Measurements from ENCODE around the gene UNC13C.

DNA sequence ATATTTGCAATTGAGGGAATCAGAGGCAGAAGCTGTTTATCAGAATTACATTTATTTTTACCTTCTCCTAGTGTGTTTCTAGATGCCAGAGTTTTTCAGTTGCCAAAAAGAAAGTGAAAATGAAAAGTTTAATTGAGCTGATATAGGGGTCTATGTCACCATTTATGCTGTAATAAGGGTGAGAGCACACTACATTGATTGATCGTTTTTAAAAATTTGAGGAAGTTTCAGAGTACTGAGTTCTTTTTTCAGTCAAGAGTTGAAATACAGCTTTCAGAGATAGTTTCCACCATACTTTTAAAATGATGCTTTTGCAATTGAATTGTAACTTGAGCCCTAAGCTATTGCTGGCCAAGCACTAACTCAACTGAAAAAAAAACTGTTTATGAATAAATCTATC, 326.9 kb downstream of the UNC13C start:
- TF ChIP-seq POLR2AphosphoS5 (IDR thresholded peaks at IDR 0.05) (no peak), POLR2A (IDR thresholded peaks at IDR 0.05) (no peak), EP300 (IDR thresholded peaks at IDR 0.05) (no peak)
- TF ChIP-seq, protein P1, sequence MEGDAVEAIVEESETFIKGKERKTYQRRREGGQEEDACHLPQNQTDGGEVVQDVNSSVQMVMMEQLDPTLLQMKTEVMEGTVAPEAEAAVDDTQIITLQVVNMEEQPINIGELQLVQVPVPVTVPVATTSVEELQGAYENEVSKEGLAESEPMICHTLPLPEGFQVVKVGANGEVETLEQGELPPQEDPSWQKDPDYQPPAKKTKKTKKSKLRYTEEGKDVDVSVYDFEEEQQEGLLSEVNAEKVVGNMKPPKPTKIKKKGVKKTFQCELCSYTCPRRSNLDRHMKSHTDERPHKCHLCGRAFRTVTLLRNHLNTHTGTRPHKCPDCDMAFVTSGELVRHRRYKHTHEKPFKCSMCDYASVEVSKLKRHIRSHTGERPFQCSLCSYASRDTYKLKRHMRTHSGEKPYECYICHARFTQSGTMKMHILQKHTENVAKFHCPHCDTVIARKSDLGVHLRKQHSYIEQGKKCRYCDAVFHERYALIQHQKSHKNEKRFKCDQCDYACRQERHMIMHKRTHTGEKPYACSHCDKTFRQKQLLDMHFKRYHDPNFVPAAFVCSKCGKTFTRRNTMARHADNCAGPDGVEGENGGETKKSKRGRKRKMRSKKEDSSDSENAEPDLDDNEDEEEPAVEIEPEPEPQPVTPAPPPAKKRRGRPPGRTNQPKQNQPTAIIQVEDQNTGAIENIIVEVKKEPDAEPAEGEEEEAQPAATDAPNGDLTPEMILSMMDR (IDR thresholded peaks at IDR 0.05): no peak
